Renal pelvis (tissue), 3 donors: Measurements from ENCODE around the gene B4GALT7. TPM values are rescaled to one million over a fixed set of nuclear protein-coding genes. Genes with fewer than 3 reads are reported as not detected.

Source experiments
- polyA plus RNA-seq, 3 donors: library from polyadenylated mRNA; unstranded; fragments of 120-200 nt; gene quantifications; one replicate each; pipeline ENCODE4 v1.2.1, GENCODE V29; 2013; ENCODE audit not compliant: insufficient read length in 3 of 3

B4GALT7 gene
- polyA plus RNA-seq, 3 donors, result 28.7 to 34.0 (median 29.6) TPM

Other genes with a start within 250 kb of the B4GALT7 start
- 100 to 1,000 TPM; 139 to 165 (median 142) TPM for gene LMAN2, start 248.5 kb upstream of the B4GALT7 start, polyA plus RNA-seq
- gene RGS14, start 242.2 kb upstream of the B4GALT7 start, polyA plus RNA-seq, result 10 to 100 TPM; 16.3 to 18.9 (median 17.4) TPM
- gene SLC34A1, start 215.7 kb upstream of the B4GALT7 start, polyA plus RNA-seq, result 100 to 1,000 TPM; 215 to 304 (median 249) TPM
- gene PFN3, start 199.5 kb upstream of the B4GALT7 start, polyA plus RNA-seq, result 1 to 10 TPM; 3.1 to 6.2 (median 5.2) TPM
- gene F12, start 190.6 kb upstream of the B4GALT7 start, polyA plus RNA-seq, result 10 to 100 TPM in 2 of 3 donors, 1 to 10 TPM in 1; 9.1 to 22.1 (median 20.7) TPM
- 10 to 100 TPM; 27.9 to 32.3 (median 30.6) TPM for gene GRK6, start 173.5 kb upstream of the B4GALT7 start, polyA plus RNA-seq
- gene PRR7, start 153.3 kb upstream of the B4GALT7 start, polyA plus RNA-seq, result 1 to 10 TPM; 2.3 to 3.1 (median 2.9) TPM
- 100 to 1,000 TPM; 198 to 243 (median 217) TPM for gene DBN1, start 126.5 kb upstream of the B4GALT7 start, polyA plus RNA-seq
- gene PDLIM7, start 102.5 kb upstream of the B4GALT7 start, polyA plus RNA-seq, result 100 to 1,000 TPM; 117 to 152 (median 120) TPM
- gene DOK3, start 90.3 kb upstream of the B4GALT7 start, polyA plus RNA-seq, result 1 to 10 TPM; 6.6 to 7.2 (median 7.1) TPM
- 100 to 1,000 TPM in 2 of 3 donors, 10 to 100 TPM in 1; 97.3 to 111 (median 103) TPM for gene DDX41, start 83.2 kb upstream of the B4GALT7 start, polyA plus RNA-seq
- 100 to 1,000 TPM in 2 of 3 donors, 10 to 100 TPM in 1; 78.8 to 110 (median 105) TPM for gene FAM193B, start 45.6 kb upstream of the B4GALT7 start, polyA plus RNA-seq
- gene TMED9, start 7.9 kb upstream of the B4GALT7 start, polyA plus RNA-seq, result 100 to 1,000 TPM; 164 to 180 (median 166) TPM
- gene FAM153A, start 182.8 kb downstream of the B4GALT7 start, polyA plus RNA-seq, result under 1 TPM; 0.12 to 0.67 (median 0.21) TPM